GM12878 (cell line): ENCODE results near the gene UBA7. TPM values are rescaled to one million over a fixed set of nuclear protein-coding genes. Genes with fewer than 3 reads are reported as not detected.
A peak's percentile ranks its signal among the peaks of the same experiment; 100 is the strongest.

Experiments
- ATAC-seq: fragments of 200-7000 bp; cut with Tn5 transposase; 3 replicates; pipeline ENCODE4 v1.9.1; 2020; ENCODE audit warnings: mild to moderate bottlenecking, moderate library complexity
- BruUV-seq: library from RNA; stranded (reverse); fragments of 400-500 nt; replicated peaks from 2 replicates; lab custom pipeline; 2021; lab: Mats Ljungman, UMichigan
- CTCF ChIA-PET: fragments of 300-600 bp; sonication (Branson Sonifier 250); formaldehyde crosslinking; extraction: SDS; loops from one replicate; lab custom pipeline; 2021; ENCODE audit warnings: inconsistent platforms; lab: Yijun Ruan, JAX
- POLR2A ChIA-PET: fragments of 350-600 bp; formaldehyde crosslinking; extraction: SDS; loops from one replicate; lab custom pipeline; 2021; ENCODE audit warnings: inconsistent platforms; lab: Charles Lee
- RAD21 ChIA-PET: fragments of 300-600 bp; sonication (Branson Sonifier 250); formaldehyde crosslinking; loops from one replicate; lab custom pipeline; 2023; ENCODE audit warnings: antibody characterized with exemption; ENCODE audit not compliant: unreplicated experiment; lab: Charles Lee
- SMC1A ChIA-PET: fragments of 300-600 bp; sonication (Branson Sonifier 250); formaldehyde crosslinking; loops from one replicate; lab custom pipeline; 2023; ENCODE audit not compliant: unreplicated experiment, uncharacterized antibody; lab: Charles Lee
- DNase-seq: peaks from one replicate; pipeline ENCODE4 v3.0.0-alpha.2; 2011; ENCODE audit warnings: low read depth, low spot score
- FAIRE-seq: peaks from 3 replicates; lab custom pipeline; 2011; peaks lifted over from hg19 to GRCh38; lab: Jason Lieb, UNC
- H2AFZ ChIP-seq: 2 replicates; pipeline ENCODE4 v1.6.0; 2011; ENCODE audit warnings: low read depth, low read length, control low read depth; ENCODE audit not compliant: control insufficient read depth
- H3K27ac ChIP-seq: 2 replicates; pipeline ENCODE4 v1.5.1; 2011; ENCODE audit warnings: control low read depth; ENCODE audit not compliant: control insufficient read depth, insufficient read depth
- H3K27me3 ChIP-seq, 2 experiments: replicated peaks in 1 of 2; 2 replicates each; pipeline versions ENCODE4 v1.6.0 to v1.6.1; 2011; ENCODE audit warnings: low read length in 1 of 2; ENCODE audit not compliant: control insufficient read depth in 2 of 2, insufficient read depth in 2 of 2
- H3K36me3 ChIP-seq, 2 experiments: 2 replicates each; pipeline ENCODE4 v1.5.1; 2011; ENCODE audit warnings: low read length in 1 of 2; ENCODE audit not compliant: control insufficient read depth in 2 of 2, insufficient read depth in 2 of 2
- H3K4me1 ChIP-seq: 2 replicates; pipeline ENCODE4 v1.6.1; 2011; ENCODE audit warnings: mild to moderate bottlenecking, low read length, moderate library complexity, mixed read lengths; ENCODE audit not compliant: control insufficient read depth, insufficient read depth
- H3K4me2 ChIP-seq: 2 replicates; pipeline ENCODE4 v1.6.0; 2011; ENCODE audit warnings: control low read depth; ENCODE audit not compliant: control insufficient read depth, insufficient read depth
- H3K4me3 ChIP-seq: fragments of 200-600 bp; sonication (generic); 2 replicates; pipeline ENCODE4 v1.5.1; 2016
- H3K79me2 ChIP-seq: 2 replicates; pipeline ENCODE4 v1.6.0; 2011; ENCODE audit warnings: low read length; ENCODE audit not compliant: control insufficient read depth, insufficient read depth
- H3K9ac ChIP-seq: 2 replicates; pipeline ENCODE4 v1.8.0; 2011; ENCODE audit warnings: low read length, control low read depth, mixed read lengths; ENCODE audit not compliant: control insufficient read depth, insufficient read depth
- H3K9me3 ChIP-seq: replicated peaks from 3 replicates; pipeline ENCODE4 v1.5.1; 2011; ENCODE audit warnings: mild to moderate bottlenecking, low read length; ENCODE audit not compliant: control insufficient read depth, insufficient read depth
- H4K20me1 ChIP-seq: 2 replicates; pipeline ENCODE4 v1.6.0; 2011; ENCODE audit not compliant: control insufficient read depth, insufficient read depth
- HDAC6 ChIP-seq: fragments of 200-600 bp; sonication (generic); IDR thresholded peaks from one replicate; pipeline ENCODE4 v1.8.0; 2017; ENCODE audit warnings: antibody characterized with exemption; ENCODE audit not compliant: unreplicated experiment
- RAD21 ChIP-seq: IDR thresholded peaks from 2 replicates; pipeline ENCODE4 v1.6.1; 2011; ENCODE audit warnings: mild to moderate bottlenecking, low read depth, low read length, moderate library complexity; ENCODE audit not compliant: insufficient read depth
- RCOR1 ChIP-seq: conservative IDR thresholded peaks from 2 replicates; pipeline ENCODE4 v1.6.1; 2012; ENCODE audit warnings: low read depth, low read length, improper control_type of control experiment
- SMC3 ChIP-seq: IDR thresholded peaks from 2 replicates; pipeline ENCODE4 v1.6.1; 2011; ENCODE audit warnings: low read length, improper control_type of control experiment, borderline replicate concordance
- SP1 ChIP-seq: IDR thresholded peaks from one replicate; pipeline ENCODE4 v1.6.1; 2011; ENCODE audit warnings: low read depth, low read length
- SPI1 ChIP-seq: IDR thresholded peaks from 2 replicates; pipeline ENCODE4 v1.6.1; 2011; ENCODE audit warnings: low read depth, mild to moderate bottlenecking, low read length, moderate library complexity, borderline replicate concordance; ENCODE audit not compliant: insufficient read depth
- WGBS: methylation state at CpG from one replicate; pipeline ENCODE4 v1.1.6; 2016; ENCODE audit warnings: low lambda C conversion rate; ENCODE audit not compliant: insufficient replicate concordance, insufficient coverage; ENCODE audit errors: missing lambda C conversion rate; 5-methylcytosine and 5-hydroxymethylcytosine counted together
- in situ Hi-C: fragments of 300-500 bp; cut with MboI; formaldehyde crosslinking; loops from 9 replicates; pipeline ENCODE4 v1.14.3; 2018; ENCODE audit warnings: mixed read lengths
- intact Hi-C: fragments of 100-400 bp; cut with micrococcal nuclease; formaldehyde crosslinking; loops from one replicate; pipeline ENCODE4 v1.14.2; 2022; ENCODE audit not compliant: unreplicated experiment
- polyA plus RNA-seq, 11 experiments: library from polyadenylated mRNA; depleted of rRNA in 4 of 11; unstranded in 6 of 11; stranded (reverse) in 5 of 11; fragments of >200 nt; fragmentation: Nextera tagmentation in 4 of 11; fragmentation: Illumina TruSeq in 1 of 11; extraction: Ambion mirVana in 4 of 11; extraction: Trizol in 1 of 11; gene quantifications; 1 replicate in 1 of 11; 2 replicates in 10 of 11; pipeline versions ENCODE4 v1.2.1 to v1.2.3, GENCODE V29; 2011 to 2016; ENCODE audit warnings: inconsistent platforms in 2 of 11, missing spikeins in 2 of 11, low read depth in 1 of 11
- total RNA-seq, 4 experiments: library from RNA; depleted of rRNA in 3 of 4; stranded (reverse); fragments of >200 nt in 3 of 4; fragmentation: Illumina TruSeq in 1 of 4; extraction: Trizol in 1 of 4; gene quantifications; 2 replicates each; pipeline versions ENCODE4 v1.2.1 to v1.2.3, GENCODE V29; 2013 to 2021
- TF ChIP-seq, protein P1 (sequence below), 3 experiments: IDR thresholded peaks in 2 of 3; conservative IDR thresholded peaks in 1 of 3; 2 replicates each; pipeline ENCODE4 v1.5.1; 2011; ENCODE audit warnings: low read depth in 3 of 3, low read length in 3 of 3, mild to moderate bottlenecking in 3 of 3, control low read depth in 2 of 3, moderate library complexity in 2 of 3, inconsistent platforms in 1 of 3, mixed read lengths in 1 of 3; ENCODE audit not compliant: control insufficient read depth in 2 of 3, insufficient read depth in 1 of 3; ENCODE audit errors: extremely low read depth in 1 of 3
- TF ChIP-seq, protein P2 (sequence below): fragments of 450-650 bp; IDR thresholded peaks from 2 replicates; pipeline ENCODE4 v1.6.1; 2016; ENCODE audit warnings: mild to moderate bottlenecking
- TF ChIP-seq, protein P3 (sequence below): IDR thresholded peaks from 2 replicates; pipeline ENCODE4 v1.6.1; 2011; ENCODE audit warnings: borderline replicate concordance, low read depth, mild to moderate bottlenecking, moderate library complexity, mixed read lengths, low read length; ENCODE audit not compliant: insufficient read depth; ENCODE audit errors: extremely low read length

Gene UBA7
- total and polyA plus RNA-seq, 10 of the 15 experiments (the other 5 are each of a cell fraction or from before 2014, with no cell fraction given): 11.8 to 116 (median 46.7) TPM

GRCh38 chr3:49841806-49842205 is 28.1 kb upstream of the UBA7 start:
- POLR2A ChIA-PET: no interaction called here
- in situ Hi-C loops: no loop called here
- Histone ChIP-seq H3K9ac (no peak overlapping the region), H3K79me2 (no peaks in the 10 kb centered on the region), H3K4me3 (no peak overlapping the region), H3K27me3 (no peaks in the 10 kb centered on the region), H3K4me2 (no peak overlapping the region), H3K4me1 (no peaks in the 10 kb centered on the region), H4K20me1 (no peaks in the 10 kb centered on the region), H2AFZ (no peak overlapping the region), H3K36me3 (peaks cover 19 to 24% of the 10 kb centered on the region in 2 experiments), H3K27ac (no peak overlapping the region), H3K9me3 (no peaks in the 10 kb centered on the region)
- WGBS: 91% methylated on average over 7 of the region's 7 CpGs
- FAIRE-seq (no peak), ATAC-seq (no peak), DNase-seq (no peak)
- intact Hi-C loops: loop anchor here (1.0 kb wide), 1 partner anchor 64 kb away; no protein-coding TSS in a partner anchor
- BruUV-seq: no TSS peak
- TF ChIP-seq SMC3 (no peak), RCOR1 (no peak)
- RAD21 ChIA-PET: interaction anchor here (1.0 to 7.0 kb wide), 4 partner anchors 28 to 64 kb away, joined by 3 to 182 read pairs (median 6); partner anchors contain the start of genes CDHR4, INKA1 and UBA7
- SMC1A ChIA-PET: interaction anchor here (1.1 to 7.5 kb wide), 3 partner anchors 38 to 64 kb away, joined by 5 to 146 read pairs (median 5); partner anchors contain the start of genes CDHR4 and INKA1
- CTCF ChIA-PET: interaction anchor here (0.6 to 14.1 kb wide), 11 partner anchors 9 to 302 kb away, joined by 3 to 327 read pairs (median 3); partner anchors contain the start of genes AMIGO3, CDHR4, INKA1 and IP6K1

DNA sequence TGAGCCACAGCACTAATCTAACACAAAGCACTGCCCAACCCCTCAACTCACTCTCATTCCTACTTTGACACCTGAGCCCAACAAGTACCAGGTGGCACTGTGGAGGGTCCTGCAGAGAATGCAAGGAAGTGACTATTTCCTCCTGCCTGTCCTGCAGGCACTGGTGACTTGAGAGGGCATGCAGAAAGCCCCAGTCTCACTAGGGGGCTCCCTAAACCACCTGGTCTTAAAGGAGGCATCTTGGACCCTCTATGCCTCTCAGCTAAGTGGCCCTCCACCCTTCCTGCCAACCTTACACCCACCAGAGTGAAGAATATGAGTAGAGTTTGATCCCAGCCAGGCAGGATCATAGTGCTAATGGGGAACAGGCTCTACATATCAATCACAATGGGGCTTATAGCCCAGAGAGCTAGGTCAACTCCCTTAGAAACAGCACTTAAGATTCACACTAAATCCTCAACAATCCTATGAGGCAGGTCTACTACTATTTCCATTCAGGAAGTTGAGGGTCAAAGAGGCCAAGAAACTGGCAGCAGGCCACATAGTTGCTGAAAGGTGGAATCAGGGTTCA is 27.5 kb upstream of the UBA7 start:
- Histone ChIP-seq H3K9me3 (no peaks in the 10 kb centered on the region), H3K4me1 (no peaks in the 10 kb centered on the region), H3K9ac (no peak overlapping the region), H3K27ac (no peak overlapping the region), H3K79me2 (no peaks in the 10 kb centered on the region), H3K4me2 (no peak overlapping the region), H2AFZ (no peak overlapping the region), H3K27me3 (no peaks in the 10 kb centered on the region), H4K20me1 (no peaks in the 10 kb centered on the region), H3K36me3 (peaks cover 19 to 26% of the 10 kb centered on the region in 2 experiments), H3K4me3 (no peak overlapping the region)
- FAIRE-seq (no peak), DNase-seq (no peak), ATAC-seq (peak; percentile 75)
- ChIA-PET CTCF (interaction anchor here (0.6 to 14.1 kb wide), 10 partner anchors 10 to 302 kb away, joined by 3 to 327 read pairs (median 4); partner anchors contain the start of genes CDHR4, INKA1 and MST1R), POLR2A (interaction anchor here (0.6 kb wide), 1 partner anchor 10 kb away, joined by 6 read pairs; no protein-coding TSS in a partner anchor), RAD21 (interaction anchor here (1.0 to 7.0 kb wide), 5 partner anchors 27 to 95 kb away, joined by 3 to 182 read pairs (median 4); partner anchors contain the start of genes CDHR4, INKA1 and UBA7), SMC1A (interaction anchor here (1.1 to 7.5 kb wide), 4 partner anchors 37 to 84 kb away, joined by 3 to 146 read pairs (median 5); partner anchors contain the start of genes CDHR4 and INKA1)
- BruUV-seq: no TSS peak
- intact Hi-C loops: loop anchor here (1.0 kb wide), 1 partner anchor 65 kb away; no protein-coding TSS in a partner anchor
- in situ Hi-C loops: no loop called here
- TF ChIP-seq SPI1 (no peak), HDAC6 (no peak), SP1 (no peak), RAD21 (peak; percentile 61), SMC3 (peak; percentile 37; the same call in 1 of the 2 replicates)
- TF ChIP-seq, protein P1, sequence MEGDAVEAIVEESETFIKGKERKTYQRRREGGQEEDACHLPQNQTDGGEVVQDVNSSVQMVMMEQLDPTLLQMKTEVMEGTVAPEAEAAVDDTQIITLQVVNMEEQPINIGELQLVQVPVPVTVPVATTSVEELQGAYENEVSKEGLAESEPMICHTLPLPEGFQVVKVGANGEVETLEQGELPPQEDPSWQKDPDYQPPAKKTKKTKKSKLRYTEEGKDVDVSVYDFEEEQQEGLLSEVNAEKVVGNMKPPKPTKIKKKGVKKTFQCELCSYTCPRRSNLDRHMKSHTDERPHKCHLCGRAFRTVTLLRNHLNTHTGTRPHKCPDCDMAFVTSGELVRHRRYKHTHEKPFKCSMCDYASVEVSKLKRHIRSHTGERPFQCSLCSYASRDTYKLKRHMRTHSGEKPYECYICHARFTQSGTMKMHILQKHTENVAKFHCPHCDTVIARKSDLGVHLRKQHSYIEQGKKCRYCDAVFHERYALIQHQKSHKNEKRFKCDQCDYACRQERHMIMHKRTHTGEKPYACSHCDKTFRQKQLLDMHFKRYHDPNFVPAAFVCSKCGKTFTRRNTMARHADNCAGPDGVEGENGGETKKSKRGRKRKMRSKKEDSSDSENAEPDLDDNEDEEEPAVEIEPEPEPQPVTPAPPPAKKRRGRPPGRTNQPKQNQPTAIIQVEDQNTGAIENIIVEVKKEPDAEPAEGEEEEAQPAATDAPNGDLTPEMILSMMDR (IDR thresholded peaks at IDR 0.05 in 2 of 3, conservative IDR thresholded peaks at IDR 0.05 in 1 of 3; ENCODE audit: control insufficient read depth in 2 of 3, extremely low read depth in 1 of 3, insufficient read depth in 1 of 3, low read depth in 3 of 3, low read length in 3 of 3): peak; percentile 56 to 63 (median 58)
- TF ChIP-seq, protein P2, sequence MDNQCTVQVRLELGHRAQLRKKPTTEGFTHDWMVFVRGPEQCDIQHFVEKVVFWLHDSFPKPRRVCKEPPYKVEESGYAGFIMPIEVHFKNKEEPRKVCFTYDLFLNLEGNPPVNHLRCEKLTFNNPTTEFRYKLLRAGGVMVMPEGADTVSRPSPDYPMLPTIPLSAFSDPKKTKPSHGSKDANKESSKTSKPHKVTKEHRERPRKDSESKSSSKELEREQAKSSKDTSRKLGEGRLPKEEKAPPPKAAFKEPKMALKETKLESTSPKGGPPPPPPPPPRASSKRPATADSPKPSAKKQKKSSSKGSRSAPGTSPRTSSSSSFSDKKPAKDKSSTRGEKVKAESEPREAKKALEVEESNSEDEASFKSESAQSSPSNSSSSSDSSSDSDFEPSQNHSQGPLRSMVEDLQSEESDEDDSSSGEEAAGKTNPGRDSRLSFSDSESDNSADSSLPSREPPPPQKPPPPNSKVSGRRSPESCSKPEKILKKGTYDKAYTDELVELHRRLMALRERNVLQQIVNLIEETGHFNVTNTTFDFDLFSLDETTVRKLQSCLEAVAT: no peak
- TF ChIP-seq, protein P3, sequence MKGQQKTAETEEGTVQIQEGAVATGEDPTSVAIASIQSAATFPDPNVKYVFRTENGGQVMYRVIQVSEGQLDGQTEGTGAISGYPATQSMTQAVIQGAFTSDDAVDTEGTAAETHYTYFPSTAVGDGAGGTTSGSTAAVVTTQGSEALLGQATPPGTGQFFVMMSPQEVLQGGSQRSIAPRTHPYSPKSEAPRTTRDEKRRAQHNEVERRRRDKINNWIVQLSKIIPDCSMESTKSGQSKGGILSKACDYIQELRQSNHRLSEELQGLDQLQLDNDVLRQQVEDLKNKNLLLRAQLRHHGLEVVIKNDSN: no peak
